ENCODE results near the gene USP19. TPM values are rescaled to one million over a fixed set of nuclear protein-coding genes. Genes with fewer than 3 reads are reported as not detected.
A peak's percentile ranks its signal among the peaks of the same experiment; 100 is the strongest.

USP19 gene
- 10 to 100 TPM; 45.2 to 45.9 TPM for total RNA-seq

DNA sequence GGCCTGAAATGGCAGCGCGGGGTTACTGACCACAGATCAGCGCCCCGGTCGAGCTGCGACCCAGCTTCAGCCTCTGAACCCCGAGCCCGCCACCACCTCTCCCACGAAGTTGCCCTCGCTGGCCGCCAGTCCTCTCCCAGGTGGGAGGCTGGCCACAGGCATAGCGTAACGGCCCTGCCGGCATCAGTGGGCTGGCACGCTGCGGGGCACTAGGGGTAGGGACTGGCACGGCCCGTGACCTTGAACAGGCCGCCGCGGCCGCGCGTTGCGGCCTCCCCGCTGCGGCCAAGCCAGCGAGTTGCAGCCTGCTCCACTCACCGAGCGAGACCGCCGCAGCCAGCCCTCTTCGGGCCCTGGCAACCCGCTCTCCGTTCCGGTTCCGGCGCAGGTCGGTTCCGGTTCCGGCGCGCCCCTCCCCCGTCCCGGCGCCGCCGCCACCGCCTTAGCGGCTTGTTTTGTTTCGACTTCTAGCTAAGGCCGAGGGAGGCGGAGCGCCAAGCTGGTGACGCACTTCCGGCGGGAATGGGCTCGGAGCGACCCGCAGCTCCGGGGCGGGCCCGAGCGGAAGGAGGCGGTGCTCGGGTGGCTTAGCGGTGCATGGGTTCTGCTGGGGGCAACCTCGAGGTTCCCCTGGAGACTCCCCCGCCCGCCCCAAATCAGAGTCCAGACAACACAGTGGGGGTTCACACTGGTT lies at the start of gene USP19:
TSS of gene USP19 (minus strand) at position 386 of the 694 bp plus-strand sequence. CDS start 1,678 bp downstream, outside the sequence.
- no peaks in the 10 kb centered on the region for H3K27me3 Mint-ChIP-seq
- no peaks in the 10 kb centered on the region for H3K9me3 Mint-ChIP-seq (ENCODE audit: low read depth)
- ChIA-PET POLR2A (interaction anchor here (0.6 to 1.5 kb wide), 5 partner anchors 11 to 404 kb away, joined by 4 to 22 read pairs (median 4); partner anchors contain the start of genes IP6K2 and QRICH1), CTCF (interaction anchor here (1.0 to 3.3 kb wide), 4 partner anchors 15 to 50 kb away, joined by 4 to 26 read pairs (median 6); partner anchors contain the start of gene QRICH1)
- peak within 1 kb of the TSS; percentile 88 for H3K27ac Mint-ChIP-seq
- peaks cover 19% of the 10 kb centered on the region for H3K4me1 Mint-ChIP-seq
- H3K4me3 Mint-ChIP-seq, result peak within 1 kb of the TSS; percentile 87
- peaks cover 21% of the 10 kb centered on the region for H3K36me3 Mint-ChIP-seq (ENCODE audit: low read depth)
- peak; percentile 97 for DNase-seq
- intact Hi-C loops (cut with DNase I, micrococcal nuclease), result loop anchor here (1.0 to 5.0 kb wide), 13 partner anchors 16 to 818 kb away; partner anchors contain the start of genes QARS1 (in 2 of the 2), QRICH1 (in 2 of the 2), APEH (in 1 of the 2) and C3orf62 (in 1 of the 2)
- ATAC-seq, result peak; percentile 97

- CTCF ChIA-PET, result interaction anchor here (0.6 kb wide), 2 partner anchors 58 to 890 kb away, joined by 3 to 4 read pairs; no protein-coding TSS in a partner anchor
- DNase-seq (no peak), ATAC-seq (no peak)
- peaks cover 38% of the 10 kb centered on the region for H3K4me1 Mint-ChIP-seq
- peak overlapping the region; percentile 90 for H3K4me3 Mint-ChIP-seq
- H3K27ac Mint-ChIP-seq, result peak overlapping the region; percentile 89
- POLR2A ChIA-PET, result no interaction called here
- no peaks in the 10 kb centered on the region for H3K27me3 Mint-ChIP-seq
- peaks cover 30% of the 10 kb centered on the region for H3K36me3 Mint-ChIP-seq (ENCODE audit: low read depth)
- no peaks in the 10 kb centered on the region for H3K9me3 Mint-ChIP-seq (ENCODE audit: low read depth)
- intact Hi-C loops (cut with DNase I, micrococcal nuclease), result loop anchor here in 1 of 2 experiments (1.0 to 5.0 kb wide), 8 partner anchors 47 to 303 kb away; partner anchors contain the start of genes ARIH2, DAG1, QARS1 and QRICH1
These were observed 46.3 kb upstream of the USP19 start for GRCh38 chr3:49166752-49167556.

DNA sequence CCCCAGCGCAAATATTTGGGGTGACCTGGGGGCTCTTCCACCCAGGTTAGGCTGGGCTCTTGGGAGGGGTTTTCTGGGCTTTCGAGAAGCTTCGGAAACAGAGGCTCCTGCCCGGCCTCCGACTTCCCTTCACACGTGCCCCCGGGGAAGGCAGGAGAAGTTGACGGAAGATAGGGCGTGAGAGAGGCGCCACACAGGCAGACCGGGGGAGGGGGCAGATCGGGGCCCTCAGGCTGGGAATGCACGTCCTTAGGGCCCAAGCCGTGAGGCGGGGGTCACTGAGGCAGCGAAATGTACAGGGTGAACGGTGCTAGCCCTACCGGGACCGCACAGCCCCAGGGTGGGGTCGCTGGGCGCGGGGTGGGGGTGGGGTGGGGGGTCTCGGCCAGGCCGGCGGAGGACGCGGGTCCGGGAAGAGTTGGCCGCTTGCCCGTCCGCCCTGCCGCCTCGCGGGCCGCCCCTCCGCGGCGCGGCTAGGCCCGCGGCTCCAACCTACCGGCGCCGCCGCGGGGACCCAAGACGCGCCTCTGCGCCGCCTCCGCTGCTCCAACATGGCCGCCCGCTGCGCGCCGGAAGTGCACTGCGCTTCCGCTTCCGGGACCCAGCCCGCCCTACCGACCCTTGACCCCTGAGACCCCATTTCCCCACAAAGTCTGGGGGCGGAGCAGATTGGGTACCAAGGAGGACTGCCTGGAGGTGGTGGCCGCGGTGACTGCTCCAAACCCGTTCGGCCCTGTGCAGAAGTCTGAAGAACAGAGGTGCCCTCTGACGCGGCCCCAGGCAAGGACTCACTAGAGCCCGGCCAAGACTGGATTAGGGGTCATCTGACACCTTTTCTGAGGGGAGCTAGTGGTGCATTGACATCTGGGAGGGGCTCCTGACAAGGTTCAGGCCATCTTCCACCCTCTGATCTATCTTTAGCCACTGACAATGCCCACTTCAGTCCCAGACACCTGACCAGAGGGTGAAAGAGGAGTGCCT lies 45.4 kb upstream of the USP19 start, which contains the start of gene CCDC71:
TSS of gene CCDC71 (minus strand) at position 561 of the 981 bp plus-strand sequence. CDS start 2,123 bp downstream, outside the sequence.
- H3K36me3 Mint-ChIP-seq (ENCODE audit: low read depth), result peaks cover 32% of the 10 kb centered on the region
- no peaks in the 10 kb centered on the region for H3K27me3 Mint-ChIP-seq
- intact Hi-C loops (cut with DNase I, micrococcal nuclease), result loop anchor here in 1 of 2 experiments (1.0 to 5.0 kb wide), 8 partner anchors 46 to 304 kb away; partner anchors contain the start of genes ARIH2, DAG1, QARS1 and QRICH1
- peak within 1 kb of the TSS; percentile 90 for H3K4me3 Mint-ChIP-seq
- POLR2A ChIA-PET, result no interaction called here
- ATAC-seq (peak; percentile 81), DNase-seq (peak; percentile 88)
- peak within 1 kb of the TSS; percentile 89 for H3K27ac Mint-ChIP-seq
- H3K9me3 Mint-ChIP-seq (ENCODE audit: low read depth), result no peaks in the 10 kb centered on the region
- CTCF ChIA-PET, result interaction anchor here (0.6 to 1.2 kb wide), 2 partner anchors 9 to 57 kb away, joined by 3 to 4 read pairs; no protein-coding TSS in a partner anchor
- H3K4me1 Mint-ChIP-seq, result peaks cover 39% of the 10 kb centered on the region

DNA sequence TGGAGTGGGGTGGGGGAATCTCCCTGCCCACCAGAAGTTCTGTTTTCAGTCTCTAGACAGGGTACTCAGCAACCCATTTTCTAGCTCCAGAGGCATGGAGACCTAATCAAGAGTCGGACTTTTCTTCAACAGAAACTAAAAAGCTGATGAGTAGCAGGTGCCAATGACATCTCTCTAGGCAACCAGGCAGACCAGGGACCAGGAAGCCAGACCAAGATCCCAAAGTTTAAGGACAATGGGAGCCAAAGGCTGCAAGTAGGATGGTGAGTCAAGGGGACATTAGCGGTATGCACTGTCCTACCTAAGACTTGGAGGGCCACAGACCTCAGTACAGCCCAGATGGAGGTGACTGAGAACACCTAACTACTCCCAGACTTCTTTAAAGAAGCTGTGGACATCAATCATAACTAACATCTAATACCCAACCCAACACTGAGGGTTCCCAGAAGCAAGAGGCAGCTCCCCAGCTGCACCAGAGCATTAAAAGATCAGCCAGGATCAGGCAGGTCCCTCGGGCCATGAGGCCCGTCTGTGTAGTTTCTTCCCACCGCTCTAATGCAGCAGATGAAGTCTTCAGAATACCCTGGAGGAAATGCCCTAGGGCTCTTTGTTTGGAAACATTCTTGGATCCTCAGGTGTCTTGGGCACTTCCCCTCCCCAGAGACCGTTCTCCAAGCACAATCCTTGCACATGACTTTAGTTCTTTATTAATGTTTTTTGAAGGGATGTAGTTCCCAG lies 44.5 kb upstream of the USP19 start:
- DNase-seq (no peak), ATAC-seq (no peak)
- no peaks in the 10 kb centered on the region for H3K9me3 Mint-ChIP-seq (ENCODE audit: low read depth)
- H3K27me3 Mint-ChIP-seq, result no peaks in the 10 kb centered on the region
- ChIA-PET CTCF (interaction anchor here (0.7 to 1.3 kb wide), 7 partner anchors 8 to 177 kb away, joined by 3 to 6 read pairs (median 4); partner anchors contain the start of gene QRICH1), POLR2A (interaction anchor here (0.5 to 1.5 kb wide), 2 partner anchors 71 to 306 kb away, joined by 3 to 5 read pairs; partner anchors contain the start of gene QRICH1)
- intact Hi-C loops (cut with DNase I, micrococcal nuclease), result loop anchor here in 1 of 2 experiments (5.0 kb wide), 1 partner anchor 248 kb away; the partner anchor contains the start of gene ARIH2
- peak overlapping the region; percentile 87 for H3K27ac Mint-ChIP-seq
- peaks cover 32% of the 10 kb centered on the region for H3K36me3 Mint-ChIP-seq (ENCODE audit: low read depth)
- peak overlapping the region; percentile 90 for H3K4me3 Mint-ChIP-seq
- peaks cover 32% of the 10 kb centered on the region for H3K4me1 Mint-ChIP-seq

- CTCF ChIA-PET, result no interaction called here
- Mint-ChIP-seq H3K4me1 (peaks cover 32% of the 10 kb centered on the region), H3K27ac (no peak overlapping the region), H3K4me3 (no peak overlapping the region), H3K27me3 (no peaks in the 10 kb centered on the region), H3K36me3 (ENCODE audit: low read depth) (peaks cover 32% of the 10 kb centered on the region), H3K9me3 (ENCODE audit: low read depth) (no peaks in the 10 kb centered on the region)
- no peak for ATAC-seq
- intact Hi-C loops (cut with DNase I, micrococcal nuclease), result no loop called here
- DNase-seq, result no peak
- POLR2A ChIA-PET, result no interaction called here
These were observed 43.0 kb upstream of the USP19 start for GRCh38 chr3:49163609-49164008.

- peaks cover 33% of the 10 kb centered on the region for H3K36me3 Mint-ChIP-seq (ENCODE audit: low read depth)
- H3K4me3 Mint-ChIP-seq, result no peak overlapping the region
- POLR2A ChIA-PET, result no interaction called here
- ATAC-seq (no peak), DNase-seq (no peak)
- no peaks in the 10 kb centered on the region for H3K27me3 Mint-ChIP-seq
- no peaks in the 10 kb centered on the region for H3K9me3 Mint-ChIP-seq (ENCODE audit: low read depth)
- CTCF ChIA-PET, result no interaction called here
- no peak overlapping the region for H3K27ac Mint-ChIP-seq
- intact Hi-C loops (cut with DNase I, micrococcal nuclease), result no loop called here
- H3K4me1 Mint-ChIP-seq, result peaks cover 35% of the 10 kb centered on the region
These were observed 42.3 kb upstream of the USP19 start for GRCh38 chr3:49162751-49163419.

DNA sequence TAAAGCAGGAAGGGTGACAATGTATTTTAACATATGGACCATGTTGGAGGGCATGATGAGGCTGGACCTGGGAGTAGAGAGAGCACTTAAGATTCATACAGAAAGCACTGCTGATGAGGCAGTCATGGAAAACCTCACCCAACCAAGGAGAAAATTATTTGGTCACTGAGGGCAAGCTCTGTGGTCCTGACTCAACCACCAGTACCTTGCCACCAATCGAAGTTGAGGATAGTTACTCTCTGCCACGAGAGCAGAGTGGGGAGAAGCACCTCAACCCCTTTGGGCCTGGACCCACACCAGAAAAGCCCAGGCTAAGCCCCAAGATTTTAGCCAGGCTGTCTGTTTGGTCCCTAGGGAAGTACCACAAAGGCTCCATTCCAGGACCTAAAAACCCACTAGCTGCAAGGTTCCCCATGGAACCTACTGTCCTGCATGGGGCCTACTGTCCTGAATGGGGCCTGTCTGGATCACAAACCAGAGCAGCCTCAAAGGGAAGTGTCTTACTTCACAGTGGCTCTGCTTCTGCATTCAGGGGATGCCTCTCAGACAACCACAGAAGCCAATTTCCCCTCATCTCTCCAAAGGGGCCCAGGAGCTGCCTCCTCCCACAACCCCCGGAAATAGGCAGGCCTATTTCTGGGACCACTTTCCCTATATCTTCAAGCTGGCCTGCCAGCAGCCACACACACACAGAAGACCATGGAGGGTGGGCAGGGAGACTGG lies 41.3 kb upstream of the USP19 start:
- ChIA-PET POLR2A (no interaction called here), CTCF (interaction anchor here (0.7 kb wide), 1 partner anchor 8 kb away, joined by 3 read pairs; no protein-coding TSS in a partner anchor)
- peaks cover 33% of the 10 kb centered on the region for H3K36me3 Mint-ChIP-seq (ENCODE audit: low read depth)
- H3K4me1 Mint-ChIP-seq, result peaks cover 35% of the 10 kb centered on the region
- ATAC-seq, result peak; percentile 10
- intact Hi-C loops (cut with DNase I, micrococcal nuclease), result no loop called here
- no peak overlapping the region for H3K4me3 Mint-ChIP-seq
- no peaks in the 10 kb centered on the region for H3K27me3 Mint-ChIP-seq
- no peak overlapping the region for H3K27ac Mint-ChIP-seq
- DNase-seq, result no peak
- no peaks in the 10 kb centered on the region for H3K9me3 Mint-ChIP-seq (ENCODE audit: low read depth)

- ATAC-seq, result no peak
- ChIA-PET CTCF (no interaction called here), POLR2A (no interaction called here)
- Mint-ChIP-seq H3K4me3 (no peak overlapping the region), H3K27me3 (no peaks in the 10 kb centered on the region), H3K4me1 (peaks cover 29% of the 10 kb centered on the region), H3K27ac (no peak overlapping the region), H3K36me3 (ENCODE audit: low read depth) (peaks cover 29% of the 10 kb centered on the region), H3K9me3 (ENCODE audit: low read depth) (no peaks in the 10 kb centered on the region)
- intact Hi-C loops (cut with DNase I, micrococcal nuclease), result no loop called here
- no peak for DNase-seq
These were observed 40.6 kb upstream of the USP19 start for GRCh38 chr3:49161197-49161596.

DNA sequence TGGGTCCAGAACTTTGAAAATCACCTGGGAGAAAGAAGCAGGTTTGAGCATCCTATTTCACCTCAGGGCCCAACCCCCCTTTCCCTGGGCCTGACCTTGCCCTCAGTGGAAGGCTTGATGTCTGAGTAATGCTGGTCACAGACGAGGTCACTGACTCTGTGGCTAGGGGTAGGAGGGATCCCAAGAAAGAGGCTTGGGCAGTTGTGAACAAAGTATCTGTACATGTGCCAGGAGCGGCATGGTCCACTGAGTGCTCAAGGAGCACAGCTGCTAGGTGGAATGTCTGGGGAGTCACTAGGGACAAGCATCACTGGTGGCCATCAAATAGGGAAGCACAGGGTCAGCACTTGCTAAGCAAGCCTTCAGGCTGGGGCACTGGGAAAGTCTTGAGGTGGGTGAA lies 38.2 kb upstream of the USP19 start:
- DNase-seq (no peak), ATAC-seq (no peak)
- Mint-ChIP-seq H3K4me3 (no peak overlapping the region), H3K27me3 (no peaks in the 10 kb centered on the region), H3K36me3 (ENCODE audit: low read depth) (peaks cover 12% of the 10 kb centered on the region), H3K9me3 (ENCODE audit: low read depth) (no peaks in the 10 kb centered on the region), H3K4me1 (peaks cover 16% of the 10 kb centered on the region), H3K27ac (peak overlapping the region; percentile 19)
- POLR2A ChIA-PET, result interaction anchor here (0.6 kb wide), 1 partner anchor 72 kb away, joined by 3 read pairs; no protein-coding TSS in a partner anchor
- intact Hi-C loops (cut with DNase I, micrococcal nuclease), result loop anchor here (1.0 kb wide), 2 partner anchors 169 to 171 kb away; no protein-coding TSS in a partner anchor
- CTCF ChIA-PET, result interaction anchor here (0.6 to 1.4 kb wide), 4 partner anchors 13 to 171 kb away, joined by 3 to 7 read pairs (median 4); partner anchors contain the start of gene KLHDC8B
